IPS-NIHi7 (cell line): ENCODE data around the gene NOVA1.

Experiments used
- DNase-seq: peaks from one replicate; pipeline ENCODE4 v3.0.0; 2012; ENCODE audit warnings: mixed read lengths; ENCODE audit errors: extremely low spot score

NOVA1 gene

GRCh38 chr14:26448181-26448855, 149.5 kb downstream of the NOVA1 start:
- no peak for DNase-seq

- no peak for DNase-seq
These were observed 153.0 kb downstream of the NOVA1 start for GRCh38 chr14:26444822-26445221.

DNA sequence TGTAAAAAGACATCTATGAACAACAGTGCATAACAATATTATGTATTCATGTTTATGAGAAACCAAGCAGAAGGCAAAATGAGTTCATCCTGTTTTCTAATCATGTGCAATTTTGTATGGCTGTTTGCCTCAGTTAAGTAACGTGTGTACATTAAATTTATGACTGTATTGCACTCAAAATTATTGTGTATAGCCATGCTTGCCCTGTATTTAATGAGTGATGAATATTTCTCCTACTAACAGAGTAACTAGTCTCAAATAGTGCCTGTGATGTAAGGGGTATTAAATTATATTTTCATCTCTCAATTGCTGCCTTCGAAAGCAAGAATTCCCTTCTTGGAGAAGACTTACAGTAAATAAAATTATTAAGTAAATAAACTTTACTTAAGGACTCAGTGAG, 154.2 kb downstream of the NOVA1 start:
- DNase-seq = no peak

DNA sequence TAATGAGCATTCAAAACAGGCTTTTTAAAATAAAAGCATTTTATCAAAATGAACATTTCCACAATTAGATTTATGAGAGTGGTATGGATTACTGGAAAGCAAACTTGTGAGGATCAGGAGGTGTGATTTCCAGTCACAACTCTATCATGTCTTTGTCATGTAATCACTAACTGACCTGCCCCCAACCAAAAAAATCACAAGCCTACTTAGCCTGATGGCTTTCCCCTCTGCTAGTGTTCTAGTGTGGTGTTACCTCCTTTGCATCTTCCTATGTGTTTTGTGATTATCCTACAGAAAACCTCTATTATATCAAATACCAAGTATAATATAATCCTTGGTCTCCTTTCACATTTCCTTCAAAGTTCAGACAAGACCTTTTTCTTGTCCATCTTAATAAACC, 168.6 kb downstream of the NOVA1 start:
- no peak for DNase-seq

GRCh38 chr14:26427097-26427496, 170.7 kb downstream of the NOVA1 start:
- DNase-seq = no peak

DNA sequence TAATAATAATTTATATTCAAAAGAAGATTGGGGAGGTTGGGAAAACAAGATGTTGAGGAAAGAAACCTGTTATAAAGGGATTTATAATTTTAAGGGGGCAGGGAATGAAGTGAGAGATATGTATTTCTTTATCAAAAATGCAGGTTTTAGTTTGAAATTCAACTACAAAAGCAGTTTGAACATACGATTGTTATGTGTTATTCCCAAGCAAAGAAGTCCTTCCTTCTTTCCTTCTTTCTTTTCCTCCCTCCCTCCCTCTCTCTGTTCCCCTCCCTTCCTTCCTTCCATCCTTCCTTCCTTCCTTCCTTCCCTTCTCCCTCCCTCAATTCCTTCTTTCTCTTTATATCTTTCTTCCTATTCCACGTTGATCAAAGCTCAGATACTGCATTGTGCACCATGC, 173.3 kb downstream of the NOVA1 start:
- no peak for DNase-seq

GRCh38 chr14:26415618-26416123, 182.2 kb downstream of the NOVA1 start:
- no peak for DNase-seq

DNA sequence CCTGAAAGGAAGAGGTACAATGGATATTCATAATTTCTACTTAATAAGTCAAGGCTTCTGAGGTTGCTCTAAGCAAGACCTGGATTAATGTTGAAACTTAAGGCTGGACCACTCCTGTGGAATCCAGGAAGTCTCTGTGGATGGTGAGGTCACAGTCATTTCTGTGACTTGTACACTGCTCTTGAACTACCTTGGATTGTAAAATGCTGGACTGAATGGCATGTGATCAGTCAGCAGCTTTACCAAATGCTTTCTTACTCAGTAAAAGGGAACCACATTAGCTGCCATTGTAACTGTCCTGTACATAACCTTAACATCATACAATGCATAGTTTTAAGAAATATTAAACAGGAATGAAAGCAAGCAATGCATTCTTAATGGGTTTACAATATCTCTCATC, 182.9 kb downstream of the NOVA1 start:
- no peak for DNase-seq

GRCh38 chr14:26414103-26414502, 183.7 kb downstream of the NOVA1 start:
- no peak for DNase-seq

DNA sequence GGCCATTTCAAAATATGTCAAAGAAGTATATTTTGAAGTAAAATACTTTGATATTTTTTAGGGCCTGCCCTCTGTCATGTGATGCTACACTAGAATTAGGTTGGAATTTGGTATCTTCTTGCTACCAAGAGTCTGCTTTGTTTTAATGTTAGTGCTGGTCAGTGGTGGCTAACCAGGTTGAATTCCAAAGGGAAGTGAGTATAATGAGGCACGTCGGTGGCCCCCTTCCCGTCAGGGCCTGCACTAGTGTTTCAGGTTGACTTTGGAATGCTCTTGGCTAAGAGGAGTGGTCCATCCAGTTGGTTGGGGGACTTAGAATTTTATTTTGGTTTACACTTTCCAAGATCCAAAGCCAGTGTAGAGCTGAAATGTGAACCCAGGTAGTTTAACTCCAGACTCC, 185.4 kb downstream of the NOVA1 start:
- DNase-seq = no peak

GRCh38 chr14:26410189-26410685, 187.6 kb downstream of the NOVA1 start:
- DNase-seq = no peak

DNA sequence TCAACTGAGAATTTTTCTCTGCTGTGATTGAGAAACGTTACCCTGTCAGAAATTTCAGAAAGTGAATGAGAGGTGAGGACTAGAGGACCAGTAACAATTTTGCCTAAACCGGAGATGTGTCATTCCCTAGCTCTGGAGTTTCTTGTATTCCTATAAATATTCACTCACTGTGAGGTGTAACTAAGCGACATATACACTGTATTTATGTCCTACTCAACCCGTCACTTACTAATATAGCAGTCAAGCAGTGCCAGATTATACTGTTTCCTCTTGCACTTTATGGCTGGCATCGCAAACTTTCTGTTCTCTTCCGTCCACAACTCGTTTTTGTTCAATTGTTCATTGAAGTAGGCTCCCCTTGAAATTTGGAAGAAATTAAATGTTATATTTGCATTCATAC, 192.9 kb downstream of the NOVA1 start:
- DNase-seq = no peak

- DNase-seq = no peak
These were observed 194.1 kb downstream of the NOVA1 start for GRCh38 chr14:26403760-26404159.

DNA sequence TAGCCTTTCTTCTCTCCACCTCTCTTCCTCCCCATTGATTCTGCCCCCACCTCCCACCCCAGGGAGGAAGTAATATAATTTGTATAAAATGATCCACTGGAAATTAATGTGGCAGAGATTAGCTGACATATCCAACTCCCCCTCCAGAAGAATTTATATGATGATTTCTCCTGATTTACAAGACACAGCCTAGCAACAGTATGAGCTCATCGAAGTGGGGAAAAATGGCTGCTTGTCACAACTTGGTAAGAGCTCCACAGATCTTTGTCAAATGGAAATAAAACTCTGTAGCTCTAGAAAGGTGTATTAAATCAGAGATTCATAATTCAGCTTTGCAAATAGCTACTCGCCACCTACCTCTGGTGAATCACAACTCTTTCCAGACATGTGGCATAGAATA, 195.7 kb downstream of the NOVA1 start:
- no peak for DNase-seq

DNA sequence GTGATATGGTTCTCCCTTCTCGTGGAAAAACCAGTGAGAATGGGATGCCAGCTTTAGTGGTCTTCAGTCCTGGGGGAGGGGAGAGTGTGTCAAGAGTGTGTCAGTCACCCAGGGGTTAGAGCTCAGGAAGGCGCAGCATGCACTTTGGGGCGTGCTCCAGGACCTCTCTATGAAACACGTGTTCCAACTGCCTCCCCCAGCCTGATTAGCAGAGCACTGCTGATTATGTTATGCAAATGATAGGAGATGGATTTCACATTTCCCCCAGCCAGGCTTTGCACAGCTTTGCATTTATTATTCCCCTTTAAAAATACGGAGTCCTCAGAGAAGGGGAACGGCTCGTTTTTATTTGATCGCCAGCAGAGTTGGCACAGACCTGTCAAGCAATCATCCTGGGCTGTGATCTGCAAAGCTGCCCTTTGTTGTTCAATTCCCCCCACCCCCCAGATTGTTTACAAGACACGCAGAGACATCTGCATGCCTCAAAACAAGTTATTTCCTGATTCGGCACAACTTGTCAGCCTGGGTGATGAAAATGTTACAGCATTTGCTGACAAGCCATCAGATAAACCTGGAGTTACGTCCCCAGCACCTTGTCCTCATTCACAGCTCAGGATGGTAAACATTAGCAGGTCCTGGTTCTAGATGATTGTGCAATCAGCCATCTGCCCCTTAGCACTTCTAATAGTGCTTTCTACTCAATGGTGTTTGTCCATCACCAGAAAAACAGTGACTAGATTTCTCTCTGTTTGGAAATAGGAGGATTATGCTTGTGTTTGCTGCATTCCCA, 196.5 kb downstream of the NOVA1 start:
- DNase-seq = no peak

- DNase-seq = no peak
These were observed 197.5 kb downstream of the NOVA1 start for GRCh38 chr14:26400373-26400772.

GRCh38 chr14:26398616-26399015, 199.2 kb downstream of the NOVA1 start:
- no peak for DNase-seq
